IMR-90 (cell line): Measurements from ENCODE around the gene SLC26A8. TPM values are rescaled to one million over a fixed set of nuclear protein-coding genes. Genes with fewer than 3 reads are reported as not detected.

ENCODE experiments used
- ATAC-seq: fragments of 200-7000 bp; cut with Tn5 transposase; 2 replicates; pipeline ENCODE4 v1.9.1; 2020; ENCODE audit warnings: low read depth, mild to moderate bottlenecking, moderate library complexity
- BruUV-seq: library from RNA; stranded (reverse); fragments of 400-500 nt; replicated peaks from 2 replicates; lab custom pipeline; 2021; lab: Mats Ljungman, UMichigan
- CTCF ChIA-PET: fragments of 300-600 bp; formaldehyde crosslinking; extraction: SDS; loops from one replicate; lab custom pipeline; 2021; ENCODE audit warnings: antibody characterized with exemption; lab: Yijun Ruan, JAX
- POLR2A ChIA-PET: fragments of 300-600 bp; sonication (Branson Sonifier 250); formaldehyde crosslinking; loops from one replicate; lab custom pipeline; 2022; ENCODE audit warnings: antibody characterized with exemption; ENCODE audit not compliant: unreplicated experiment; lab: Charles Lee
- DNase-seq: peaks from one replicate; pipeline ENCODE4 v3.0.0; 2013
- H2AFZ ChIP-seq: replicated peaks from 2 replicates; pipeline ENCODE3; 2013; ENCODE audit warnings: low read length, mild to moderate bottlenecking; ENCODE audit not compliant: poor library complexity
- H2AK5ac ChIP-seq: 2 replicates; pipeline ENCODE4 v1.6.1; 2013; ENCODE audit warnings: low read depth, low read length, inconsistent platforms
- H2AK9ac ChIP-seq: replicated peaks from 2 replicates; pipeline ENCODE3; 2013; ENCODE audit warnings: mild to moderate bottlenecking, low read depth, low read length, moderate library complexity; ENCODE audit not compliant: poor library complexity
- H2BK120ac ChIP-seq: 2 replicates; pipeline ENCODE4 v1.6.1; 2013; ENCODE audit warnings: low read depth, low read length, inconsistent platforms
- H2BK15ac ChIP-seq: 3 replicates; pipeline ENCODE4 v1.6.1; 2013; ENCODE audit warnings: low read depth, low read length, inconsistent platforms
- H2BK20ac ChIP-seq: 2 replicates; pipeline ENCODE4 v1.6.1; 2013; ENCODE audit warnings: low read depth, mild to moderate bottlenecking, inconsistent platforms, low read length, moderate library complexity
- H2BK5ac ChIP-seq: 2 replicates; pipeline ENCODE4 v1.6.1; 2013; ENCODE audit warnings: mild to moderate bottlenecking, low read depth, low read length, inconsistent platforms; ENCODE audit not compliant: poor library complexity, severe bottlenecking
- H3K14ac ChIP-seq: replicated peaks from 2 replicates; pipeline ENCODE4 v1.6.1; 2013; ENCODE audit warnings: low read depth, low read length, inconsistent platforms
- H3K18ac ChIP-seq: 2 replicates; pipeline ENCODE4 v1.6.1; 2013; ENCODE audit warnings: low read depth, low read length, control low read depth
- H3K23ac ChIP-seq: 2 replicates; pipeline ENCODE4 v1.6.1; 2013; ENCODE audit warnings: low read depth, low read length, inconsistent platforms
- H3K27ac ChIP-seq: 2 replicates; pipeline ENCODE4 v1.5.1; 2013; ENCODE audit warnings: mild to moderate bottlenecking, control low read depth, low read length; ENCODE audit not compliant: insufficient read depth
- H3K27me3 ChIP-seq: 2 replicates; pipeline ENCODE4 v1.6.1; 2013; ENCODE audit warnings: low read length; ENCODE audit not compliant: control insufficient read depth, insufficient read depth
- H3K36me3 ChIP-seq: 2 replicates; pipeline ENCODE4 v1.6.1; 2013; ENCODE audit warnings: low read length, mixed read lengths; ENCODE audit not compliant: control insufficient read depth, insufficient read depth
- H3K4ac ChIP-seq: 2 replicates; pipeline ENCODE4 v1.6.1; 2013; ENCODE audit warnings: low read depth, low read length, inconsistent platforms
- H3K4me1 ChIP-seq: 2 replicates; pipeline ENCODE4 v1.6.1; 2013; ENCODE audit warnings: low read length, mixed read lengths; ENCODE audit not compliant: control insufficient read depth, insufficient read depth
- H3K4me2 ChIP-seq: 2 replicates; pipeline ENCODE4 v1.6.1; 2013; ENCODE audit warnings: low read depth, mild to moderate bottlenecking, control low read depth, low read length, moderate library complexity
- H3K4me3 ChIP-seq: 2 replicates; pipeline ENCODE4 v1.5.1; 2013; ENCODE audit warnings: low read depth, mild to moderate bottlenecking, control low read depth, low read length, moderate library complexity; ENCODE audit not compliant: insufficient read depth
- H3K56ac ChIP-seq: 2 replicates; pipeline ENCODE4 v1.6.1; 2013; ENCODE audit warnings: low read length, inconsistent platforms; ENCODE audit not compliant: insufficient read depth; ENCODE audit errors: extremely low read depth
- H3K79me1 ChIP-seq, 2 experiments: 2 replicates each; pipeline ENCODE4 v1.6.1; 2013; ENCODE audit warnings: low read length in 2 of 2, inconsistent platforms in 1 of 2, low read depth in 1 of 2
- H3K9ac ChIP-seq: 2 replicates; pipeline ENCODE4 v1.6.1; 2013; ENCODE audit warnings: low read depth, low read length, control low read depth
- H3K9me1 ChIP-seq: 2 replicates; pipeline ENCODE4 v1.6.1; 2013; ENCODE audit warnings: low read length, inconsistent platforms; ENCODE audit not compliant: insufficient read depth
- H3K9me3 ChIP-seq: 2 replicates; pipeline ENCODE4 v1.6.1; 2013; ENCODE audit warnings: low read length; ENCODE audit not compliant: control insufficient read depth, insufficient read depth
- H4K20me1 ChIP-seq: 2 replicates; pipeline ENCODE4 v1.6.1; 2013; ENCODE audit warnings: low read length, inconsistent platforms; ENCODE audit not compliant: insufficient read depth
- H4K5ac ChIP-seq: 2 replicates; pipeline ENCODE4 v1.6.1; 2013; ENCODE audit warnings: mild to moderate bottlenecking, low read depth, low read length, control low read depth
- H4K8ac ChIP-seq, 2 experiments: 2 replicates each; pipeline ENCODE4 v1.6.1; 2013; ENCODE audit warnings: low read depth in 2 of 2, low read length in 2 of 2, control low read depth in 1 of 2, inconsistent platforms in 1 of 2
- H4K91ac ChIP-seq: 2 replicates; pipeline ENCODE4 v1.6.1; 2013; ENCODE audit warnings: low read depth, low read length, inconsistent platforms; ENCODE audit not compliant: insufficient read depth
- BHLHE40 ChIP-seq: fragments of 150-350 bp; IDR thresholded peaks from 2 replicates; pipeline ENCODE4 v1.6.1; 2016; ENCODE audit warnings: mild to moderate bottlenecking, low read depth, low read length
- CEBPB ChIP-seq: IDR thresholded peaks from 2 replicates; pipeline ENCODE4 v1.6.1; 2012; ENCODE audit warnings: low read depth, low read length, improper control_type of control experiment
- CHD1 ChIP-seq: IDR thresholded peaks from 2 replicates; pipeline ENCODE4 v1.6.1; 2012; ENCODE audit warnings: low read depth, low read length, improper control_type of control experiment
- FOS ChIP-seq: fragments of 150-350 bp; IDR thresholded peaks from 2 replicates; pipeline ENCODE4 v1.6.1; 2016; ENCODE audit warnings: low read depth, low read length
- MAFK ChIP-seq: IDR thresholded peaks from 2 replicates; pipeline ENCODE4 v1.6.1; 2012; ENCODE audit warnings: low read depth, low read length, improper control_type of control experiment
- MXI1 ChIP-seq: IDR thresholded peaks from 2 replicates; pipeline ENCODE4 v1.6.1; 2012; ENCODE audit warnings: low read depth, mild to moderate bottlenecking, low read length, moderate library complexity, borderline replicate concordance
- RCOR1 ChIP-seq: IDR thresholded peaks from 2 replicates; pipeline ENCODE4 v1.6.1; 2012; ENCODE audit warnings: mild to moderate bottlenecking, low read length, improper control_type of control experiment; ENCODE audit not compliant: insufficient replicate concordance
- SMC3 ChIP-seq: fragments of 150-350 bp; IDR thresholded peaks from 2 replicates; pipeline ENCODE4 v1.6.1; 2016; ENCODE audit warnings: low read depth, mild to moderate bottlenecking, antibody characterized with exemption, low read length, moderate library complexity
- WGBS, 2 experiments: methylation state at CpG; one replicate each; pipeline versions ENCODE4 v1.1.5 to v1.1.7; 2013; ENCODE audit warnings: missing lambda C conversion rate in 2 of 2; ENCODE audit not compliant: insufficient read length in 1 of 2; ENCODE audit errors: extremely low coverage in 2 of 2; 5-methylcytosine and 5-hydroxymethylcytosine counted together
- dilution Hi-C: fragments of 300-500 bp; cut with HindIII; formaldehyde crosslinking; loops from one replicate; pipeline ENCODE4 v1.14.3; 2018; ENCODE audit warnings: low sequenced_read_pairs; ENCODE audit not compliant: unreplicated experiment
- in situ Hi-C: fragments of 300-500 bp; cut with MboI; formaldehyde crosslinking; loops from 3 replicates; pipeline ENCODE4 v1.14.3; 2019; ENCODE audit warnings: low sequenced_read_pairs, inconsistent platforms, mixed read lengths
- intact Hi-C: fragments of 100-400 bp; cut with micrococcal nuclease; formaldehyde crosslinking; loops from 2 replicates; pipeline ENCODE4 v1.10.0; 2022
- polyA plus RNA-seq, 3 experiments: library from polyadenylated mRNA; depleted of rRNA; stranded (reverse); fragments of >200 nt; gene quantifications; 2 replicates each; pipeline ENCODE4 v1.2.3, GENCODE V29; 2012; ENCODE audit warnings: low replicate concordance in 1 of 3
- total RNA-seq: library from RNA; depleted of rRNA; stranded (reverse); fragments of >200 nt; gene quantifications from 2 replicates; pipeline ENCODE4 v1.2.3, GENCODE V29; 2012
- TF ChIP-seq, protein P1 (sequence below): conservative IDR thresholded peaks from 2 replicates; pipeline ENCODE4 v1.5.1; 2012; ENCODE audit warnings: mild to moderate bottlenecking, low read depth, low read length, improper control_type of control experiment
- TF ChIP-seq, protein P2 (sequence below): fragments of 150-350 bp; IDR thresholded peaks from 2 replicates; pipeline ENCODE4 v1.6.1; 2017; ENCODE audit warnings: mild to moderate bottlenecking, antibody characterized with exemption, low read length, low read depth

Gene SLC26A8
- total and polyA plus RNA-seq, 2 of the 4 experiments (the other 2 are of a cell fraction), result 0.07 TPM; not detected in 1

DNA sequence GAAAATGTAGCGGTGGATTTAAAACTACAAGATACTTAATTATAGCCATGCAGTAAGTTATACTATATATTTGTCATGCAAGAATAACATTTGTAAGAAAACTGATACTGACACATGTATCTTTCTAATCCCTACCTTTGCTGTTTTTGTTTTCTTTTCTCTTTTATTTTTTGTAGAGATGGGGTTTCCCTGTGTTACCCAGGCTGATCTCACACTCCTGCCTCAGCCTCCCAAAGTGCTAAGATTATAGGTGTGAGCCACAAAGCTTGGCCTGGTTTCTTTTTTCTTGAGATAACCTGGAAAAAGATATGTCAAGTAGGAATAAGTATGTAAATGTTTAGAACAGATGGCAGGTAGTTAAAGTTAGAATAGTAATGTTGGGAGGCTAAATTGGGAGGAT lies 47.3 kb upstream of the SLC26A8 start:
- Histone ChIP-seq H3K18ac (no peak overlapping the region), H3K27ac (no peak overlapping the region), H3K36me3 (peaks cover 5% of the 10 kb centered on the region), H3K56ac (no peak overlapping the region), H4K20me1 (peaks cover 44% of the 10 kb centered on the region), H3K4ac (no peak overlapping the region), H4K8ac (no peak overlapping the region), H2AK9ac (no peak overlapping the region), H3K14ac (no peak overlapping the region), H2BK5ac (no peak overlapping the region), H3K9me3 (no peaks in the 10 kb centered on the region), H3K4me3 (no peak overlapping the region), H3K27me3 (no peaks in the 10 kb centered on the region), H4K91ac (no peak overlapping the region), H2AK5ac (no peak overlapping the region), H2AFZ (no peak overlapping the region), H3K4me2 (no peak overlapping the region), H4K5ac (no peak overlapping the region), H3K23ac (no peak overlapping the region), H3K79me1 (peaks cover 17 to 56% of the 10 kb centered on the region in 2 experiments), H2BK15ac (no peak overlapping the region), H3K4me1 (no peaks in the 10 kb centered on the region; the same call in 1 of the 2 replicates), H3K9ac (no peak overlapping the region), H2BK20ac (no peak overlapping the region), H2BK120ac (no peak overlapping the region), H3K9me1 (peaks cover 2% of the 10 kb centered on the region; the same call in 1 of the 2 replicates)
- DNase-seq (no peak), ATAC-seq (no peak)
- in situ Hi-C loops (no loop called here), dilution Hi-C loops (no loop called here), intact Hi-C loops (no loop called here)
- no TSS peak for BruUV-seq
- ChIA-PET CTCF (no interaction called here), POLR2A (no interaction called here)
- no CpG with 5 or more reads among the region's 1 CpG for WGBS, 2 experiments
- TF ChIP-seq SMC3 (no peak), MXI1 (no peak), RCOR1 (no peak), CHD1 (no peak), CEBPB (no peak), MAFK (no peak), FOS (no peak), BHLHE40 (no peak)
- TF ChIP-seq, protein P1, sequence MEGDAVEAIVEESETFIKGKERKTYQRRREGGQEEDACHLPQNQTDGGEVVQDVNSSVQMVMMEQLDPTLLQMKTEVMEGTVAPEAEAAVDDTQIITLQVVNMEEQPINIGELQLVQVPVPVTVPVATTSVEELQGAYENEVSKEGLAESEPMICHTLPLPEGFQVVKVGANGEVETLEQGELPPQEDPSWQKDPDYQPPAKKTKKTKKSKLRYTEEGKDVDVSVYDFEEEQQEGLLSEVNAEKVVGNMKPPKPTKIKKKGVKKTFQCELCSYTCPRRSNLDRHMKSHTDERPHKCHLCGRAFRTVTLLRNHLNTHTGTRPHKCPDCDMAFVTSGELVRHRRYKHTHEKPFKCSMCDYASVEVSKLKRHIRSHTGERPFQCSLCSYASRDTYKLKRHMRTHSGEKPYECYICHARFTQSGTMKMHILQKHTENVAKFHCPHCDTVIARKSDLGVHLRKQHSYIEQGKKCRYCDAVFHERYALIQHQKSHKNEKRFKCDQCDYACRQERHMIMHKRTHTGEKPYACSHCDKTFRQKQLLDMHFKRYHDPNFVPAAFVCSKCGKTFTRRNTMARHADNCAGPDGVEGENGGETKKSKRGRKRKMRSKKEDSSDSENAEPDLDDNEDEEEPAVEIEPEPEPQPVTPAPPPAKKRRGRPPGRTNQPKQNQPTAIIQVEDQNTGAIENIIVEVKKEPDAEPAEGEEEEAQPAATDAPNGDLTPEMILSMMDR, result no peak
- TF ChIP-seq, protein P2, sequence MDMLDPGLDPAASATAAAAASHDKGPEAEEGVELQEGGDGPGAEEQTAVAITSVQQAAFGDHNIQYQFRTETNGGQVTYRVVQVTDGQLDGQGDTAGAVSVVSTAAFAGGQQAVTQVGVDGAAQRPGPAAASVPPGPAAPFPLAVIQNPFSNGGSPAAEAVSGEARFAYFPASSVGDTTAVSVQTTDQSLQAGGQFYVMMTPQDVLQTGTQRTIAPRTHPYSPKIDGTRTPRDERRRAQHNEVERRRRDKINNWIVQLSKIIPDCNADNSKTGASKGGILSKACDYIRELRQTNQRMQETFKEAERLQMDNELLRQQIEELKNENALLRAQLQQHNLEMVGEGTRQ, result no peak
